HepG2 (cell line): Measurements from ENCODE around the gene ASPRV1. TPM values are rescaled to one million over a fixed set of nuclear protein-coding genes. Genes with fewer than 3 reads are reported as not detected.

Experiments used
- ARNT ChIP-seq: fragments of 450-650 bp; IDR thresholded peaks from 2 replicates; pipeline ENCODE4 v1.6.1; 2017
- CCDC6 ChIP-seq: sonication (generic); formaldehyde crosslinking; IDR thresholded peaks from 2 replicates; pipeline ENCODE4 v1.8.1; 2022; ENCODE audit warnings: mild to moderate bottlenecking, missing genetic modification reagents, moderate library complexity
- ELF1 ChIP-seq: sonication (generic); formaldehyde crosslinking; IDR thresholded peaks from 2 replicates; pipeline ENCODE4 v1.4.0; 2020; ENCODE audit warnings: missing genetic modification reagents
- HHEX ChIP-seq: IDR thresholded peaks from 2 replicates; pipeline ENCODE4 v1.6.1; 2016; ENCODE audit warnings: control low read depth
- ISX ChIP-seq: sonication (generic); formaldehyde crosslinking; conservative IDR thresholded peaks from 2 replicates; pipeline ENCODE4 v1.5.0; 2020; ENCODE audit warnings: missing genetic modification reagents
- KDM6A ChIP-seq: IDR thresholded peaks from 2 replicates; pipeline ENCODE4 v1.6.1; 2016; ENCODE audit warnings: low read depth
- LBX2 ChIP-seq: sonication (generic); formaldehyde crosslinking; IDR thresholded peaks from 2 replicates; pipeline ENCODE4 v1.5.0; 2020; ENCODE audit warnings: missing genetic modification reagents, mild to moderate bottlenecking, borderline replicate concordance
- MATR3 ChIP-seq: sonication (generic); formaldehyde crosslinking; IDR thresholded peaks from 2 replicates; pipeline ENCODE4 v1.4.0; 2020; ENCODE audit warnings: missing genetic modification reagents
- MXD4 ChIP-seq: IDR thresholded peaks from 2 replicates; pipeline ENCODE4 v1.6.1; 2016; ENCODE audit warnings: mild to moderate bottlenecking, missing biosample characterization, missing genetic modification reagents
- SP4 ChIP-seq: sonication (generic); formaldehyde crosslinking; IDR thresholded peaks from 2 replicates; pipeline ENCODE4 v1.8.1; 2023; ENCODE audit warnings: mild to moderate bottlenecking, missing genetic modification reagents
- TRIM24 ChIP-seq: sonication (generic); formaldehyde crosslinking; IDR thresholded peaks from 2 replicates; pipeline ENCODE4 v1.8.0; 2022; ENCODE audit warnings: mild to moderate bottlenecking, missing genetic modification reagents
- WIZ ChIP-seq: sonication (generic); formaldehyde crosslinking; IDR thresholded peaks from 2 replicates; pipeline ENCODE4 v1.5.1; 2020; ENCODE audit warnings: mild to moderate bottlenecking, missing genetic modification reagents
- YEATS2 ChIP-seq: sonication (generic); formaldehyde crosslinking; IDR thresholded peaks from 2 replicates; pipeline ENCODE4 v1.4.0; 2020; ENCODE audit warnings: missing genetic modification reagents, borderline replicate concordance
- ZBTB33 ChIP-seq: sonication (generic); formaldehyde crosslinking; IDR thresholded peaks from 2 replicates; pipeline ENCODE4 v1.4.0; 2020; ENCODE audit warnings: missing genetic modification reagents
- ZC3H4 ChIP-seq: sonication (generic); formaldehyde crosslinking; IDR thresholded peaks from 2 replicates; pipeline ENCODE4 v1.4.0; 2020; ENCODE audit warnings: missing genetic modification reagents, borderline replicate concordance
- ZFY ChIP-seq: sonication (generic); formaldehyde crosslinking; IDR thresholded peaks from 2 replicates; pipeline ENCODE4 v1.4.0; 2020; ENCODE audit warnings: missing genetic modification reagents
- ZKSCAN5 ChIP-seq: sonication (generic); formaldehyde crosslinking; IDR thresholded peaks from 2 replicates; pipeline ENCODE4 v1.5.1; 2020; ENCODE audit warnings: mild to moderate bottlenecking, missing genetic modification reagents
- ZNF136 ChIP-seq: sonication (generic); formaldehyde crosslinking; IDR thresholded peaks from 2 replicates; pipeline ENCODE4 v1.8.1; 2022; ENCODE audit warnings: low read depth, mild to moderate bottlenecking, moderate library complexity, missing genetic modification reagents
- ZNF33B ChIP-seq: sonication (generic); formaldehyde crosslinking; IDR thresholded peaks from 2 replicates; pipeline ENCODE4 v1.5.1; 2020; ENCODE audit warnings: mild to moderate bottlenecking, missing genetic modification reagents
- ZNF501 ChIP-seq: sonication (generic); formaldehyde crosslinking; IDR thresholded peaks from 2 replicates; pipeline ENCODE4 v1.5.1; 2020; ENCODE audit warnings: mild to moderate bottlenecking, moderate library complexity, missing genetic modification reagents
- ZNF629 ChIP-seq: sonication (generic); formaldehyde crosslinking; conservative IDR thresholded peaks from 2 replicates; pipeline ENCODE4 v1.5.0; 2020; ENCODE audit warnings: missing genetic modification reagents
- ZNF83 ChIP-seq: sonication (generic); formaldehyde crosslinking; IDR thresholded peaks from 2 replicates; pipeline ENCODE4 v1.4.0; 2020; ENCODE audit warnings: missing genetic modification reagents, mild to moderate bottlenecking, borderline replicate concordance
- polyA plus RNA-seq, 8 experiments: library from polyadenylated mRNA; depleted of rRNA in 3 of 8; stranded (reverse) in 7 of 8; unstranded in 1 of 8; fragments of >200 nt; fragmentation: Illumina TruSeq in 4 of 8; extraction: Trizol in 4 of 8; gene quantifications; 2 replicates each; pipeline versions ENCODE4 v1.2.1 to v1.2.3, GENCODE V29; 2011 to 2016; ENCODE audit warnings: low read depth in 4 of 8, missing spikeins in 1 of 8, mixed read lengths in 1 of 8; ENCODE audit not compliant: insufficient read depth in 1 of 8
- total RNA-seq, 5 experiments: library from RNA; depleted of rRNA; stranded (reverse); fragments of >200 nt; fragmentation: Illumina TruSeq; extraction: Trizol; gene quantifications; 2 replicates each; pipeline ENCODE4 v1.2.3, GENCODE V29; 2016; ENCODE audit warnings: low read depth in 1 of 5
- TF ChIP-seq, protein P1 (sequence below): sonication (generic); formaldehyde crosslinking; conservative IDR thresholded peaks from 2 replicates; pipeline ENCODE4 v1.5.0; 2020; ENCODE audit warnings: missing genetic modification reagents
- TF ChIP-seq, protein P2 (sequence below), 2 experiments: fragments of 450-650 bp in 1 of 2; sonication (generic) in 1 of 2; formaldehyde crosslinking; IDR thresholded peaks; 2 replicates each; pipeline versions ENCODE4 v1.5.0 to v1.8.0; 2020 to 2022; ENCODE audit warnings: mild to moderate bottlenecking in 1 of 2, missing genetic modification reagents in 1 of 2
- TF ChIP-seq, protein P3 (sequence below): fragments of 450-650 bp; IDR thresholded peaks from 2 replicates; pipeline ENCODE4 v1.6.1; 2017

ASPRV1 gene
- total and polyA plus RNA-seq, 2 of the 13 experiments (the other 11 are each of a cell fraction or from before 2014, with no cell fraction given) = 0.40 to 0.48 TPM

GRCh38 chr2:69946351-69947324 lies 14.8 kb downstream of the ASPRV1 start (continued):
- TF ChIP-seq, protein P1, sequence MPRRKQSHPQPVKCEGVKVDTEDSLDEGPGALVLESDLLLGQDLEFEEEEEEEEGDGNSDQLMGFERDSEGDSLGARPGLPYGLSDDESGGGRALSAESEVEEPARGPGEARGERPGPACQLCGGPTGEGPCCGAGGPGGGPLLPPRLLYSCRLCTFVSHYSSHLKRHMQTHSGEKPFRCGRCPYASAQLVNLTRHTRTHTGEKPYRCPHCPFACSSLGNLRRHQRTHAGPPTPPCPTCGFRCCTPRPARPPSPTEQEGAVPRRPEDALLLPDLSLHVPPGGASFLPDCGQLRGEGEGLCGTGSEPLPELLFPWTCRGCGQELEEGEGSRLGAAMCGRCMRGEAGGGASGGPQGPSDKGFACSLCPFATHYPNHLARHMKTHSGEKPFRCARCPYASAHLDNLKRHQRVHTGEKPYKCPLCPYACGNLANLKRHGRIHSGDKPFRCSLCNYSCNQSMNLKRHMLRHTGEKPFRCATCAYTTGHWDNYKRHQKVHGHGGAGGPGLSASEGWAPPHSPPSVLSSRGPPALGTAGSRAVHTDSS = no peak
- TF ChIP-seq, protein P2, sequence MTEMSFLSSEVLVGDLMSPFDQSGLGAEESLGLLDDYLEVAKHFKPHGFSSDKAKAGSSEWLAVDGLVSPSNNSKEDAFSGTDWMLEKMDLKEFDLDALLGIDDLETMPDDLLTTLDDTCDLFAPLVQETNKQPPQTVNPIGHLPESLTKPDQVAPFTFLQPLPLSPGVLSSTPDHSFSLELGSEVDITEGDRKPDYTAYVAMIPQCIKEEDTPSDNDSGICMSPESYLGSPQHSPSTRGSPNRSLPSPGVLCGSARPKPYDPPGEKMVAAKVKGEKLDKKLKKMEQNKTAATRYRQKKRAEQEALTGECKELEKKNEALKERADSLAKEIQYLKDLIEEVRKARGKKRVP (CRISPR knock-in tag; IDR thresholded peaks at IDR 0.05) = peak in 1 of 2 experiments; percentile 49; a peak in 1 of 4 replicates
- TF ChIP-seq ZNF83 (CRISPR knock-in tag) (no peak), ZFY (CRISPR knock-in tag) (no peak), ZBTB33 (no peak), ZNF501 (CRISPR knock-in tag) (no peak), ZNF136 (CRISPR knock-in tag) (no peak), ZKSCAN5 (CRISPR knock-in tag) (no peak), SP4 (CRISPR knock-in tag) (no peak), ZNF629 (CRISPR knock-in tag) (no peak), KDM6A (no peak), CCDC6 (CRISPR knock-in tag) (no peak), MATR3 (no peak), MXD4 (CRISPR knock-in tag) (no peak), ZNF33B (CRISPR knock-in tag) (no peak), YEATS2 (CRISPR knock-in tag) (0 out of 2 replicates have a peak, but pooled peaks have one; percentile 0), ARNT (no peak), ELF1 (no peak), HHEX (CRISPR knock-in tag) (no peak), ISX (CRISPR knock-in tag) (no peak), WIZ (CRISPR knock-in tag) (no peak), ZC3H4 (no peak), LBX2 (CRISPR knock-in tag) (no peak), TRIM24 (CRISPR knock-in tag) (no peak)
- TF ChIP-seq, protein P3, sequence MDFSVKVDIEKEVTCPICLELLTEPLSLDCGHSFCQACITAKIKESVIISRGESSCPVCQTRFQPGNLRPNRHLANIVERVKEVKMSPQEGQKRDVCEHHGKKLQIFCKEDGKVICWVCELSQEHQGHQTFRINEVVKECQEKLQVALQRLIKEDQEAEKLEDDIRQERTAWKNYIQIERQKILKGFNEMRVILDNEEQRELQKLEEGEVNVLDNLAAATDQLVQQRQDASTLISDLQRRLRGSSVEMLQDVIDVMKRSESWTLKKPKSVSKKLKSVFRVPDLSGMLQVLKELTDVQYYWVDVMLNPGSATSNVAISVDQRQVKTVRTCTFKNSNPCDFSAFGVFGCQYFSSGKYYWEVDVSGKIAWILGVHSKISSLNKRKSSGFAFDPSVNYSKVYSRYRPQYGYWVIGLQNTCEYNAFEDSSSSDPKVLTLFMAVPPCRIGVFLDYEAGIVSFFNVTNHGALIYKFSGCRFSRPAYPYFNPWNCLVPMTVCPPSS = no peak
